Esophagus muscularis mucosa (tissue), 4 donors: Measurements from ENCODE around the gene GAA. TPM values are rescaled to one million over a fixed set of nuclear protein-coding genes. Genes with fewer than 3 reads are reported as not detected.
A peak's percentile ranks its signal among the peaks of the same experiment; 100 is the strongest.

Source experiments
- DNase-seq: peaks from one replicate; pipeline ENCODE4 v3.0.0-alpha.2; 2017; ENCODE audit errors: extremely low spot score
- H3K27ac ChIP-seq, 4 donors: fragments of 200-600 bp; sonication (generic); replicated peaks in 1 of 4; 1 replicate in 3 of 4; 2 replicates in 1 of 4; pipeline ENCODE4 v1.5.1; 2016 to 2019; ENCODE audit warnings: mild to moderate bottlenecking in 1 of 4
- H3K27me3 ChIP-seq, 4 donors: fragments of 200-600 bp; sonication (generic); one replicate each; pipeline versions ENCODE4 v1.5.1 to v1.6.0; 2016 to 2019
- H3K36me3 ChIP-seq, 4 donors: fragments of 200-600 bp; sonication (generic); one replicate each; pipeline ENCODE4 v1.5.1; 2016 to 2019
- H3K4me1 ChIP-seq, 4 donors: fragments of 200-600 bp; sonication (generic); one replicate each; pipeline ENCODE4 v1.5.1; 2016 to 2019
- H3K4me3 ChIP-seq, 4 donors: fragments of 200-600 bp; sonication (generic); 1 replicate in 2 of 4; 2 replicates in 2 of 4; pipeline ENCODE4 v1.5.1; 2016 to 2019; ENCODE audit warnings: mild to moderate bottlenecking in 4 of 4, moderate library complexity in 1 of 4
- H3K9me3 ChIP-seq, 4 donors: fragments of 200-600 bp; sonication (generic); 1 replicate in 3 of 4; 2 replicates in 1 of 4; pipeline ENCODE4 v1.5.1; 2016 to 2019
- CTCF ChIP-seq, 3 experiments: fragments of 200-600 bp in 2 of 3; fragments of 450-650 bp in 1 of 3; sonication (generic) in 2 of 3; IDR thresholded peaks; one replicate each; pipeline ENCODE4 v1.5.1; 2017 to 2019; ENCODE audit warnings: antibody characterized with exemption in 3 of 3, mild to moderate bottlenecking in 2 of 3, moderate library complexity in 1 of 3
- EP300 ChIP-seq: sonication (generic); formaldehyde crosslinking; IDR thresholded peaks from one replicate; pipeline ENCODE4 v1.6.1; 2017; ENCODE audit warnings: antibody characterized with exemption
- POLR2A ChIP-seq: fragments of 450-650 bp; IDR thresholded peaks from one replicate; pipeline ENCODE4 v1.6.1; 2017; ENCODE audit warnings: antibody characterized with exemption, moderate library complexity, mild to moderate bottlenecking, low read depth
- POLR2AphosphoS5 ChIP-seq, 2 donors: sonication (generic); formaldehyde crosslinking; IDR thresholded peaks; one replicate each; pipeline ENCODE4 v1.6.1; 2017; ENCODE audit warnings: antibody characterized with exemption in 2 of 2
- WGBS: methylation state at CpG from one replicate; pipeline ENCODE4 v1.1.5; 2018; 5-methylcytosine and 5-hydroxymethylcytosine counted together
- intact Hi-C: fragments of 100-400 bp; cut with DNase I; formaldehyde crosslinking; loops from one replicate; pipeline ENCODE4 v1.15.1; 2023
- total RNA-seq, 4 donors: library from RNA; depleted of rRNA; stranded (reverse); fragments of >200 nt; gene quantifications; one replicate each; pipeline versions ENCODE4 v1.1.0 to v1.2.1, GENCODE V29; 2016

GAA gene
- total RNA-seq, 4 donors from 2014 or later = 65.4 to 84.4 (median 73.7) TPM

GRCh38 chr17:80065478-80066170, 35.8 kb upstream of the GAA start:
- H3K9me3 ChIP-seq = no peaks in the 10 kb centered on the region
- peaks cover 0 to 4% (median 0%) of the 10 kb centered on the region in 4 donors for H3K36me3 ChIP-seq
- H3K4me1 ChIP-seq = peaks cover 26 to 42% (median 39%) of the 10 kb centered on the region in 4 donors
- H3K4me3 ChIP-seq = no peak overlapping the region
- no peak overlapping the region for H3K27ac ChIP-seq
- TF ChIP-seq CTCF (IDR thresholded peaks at IDR 0.05) = no peak
- 86% methylated on average over 17 of the region's 32 CpGs for WGBS
- no peak for DNase-seq
- no peaks in the 10 kb centered on the region for H3K27me3 ChIP-seq
- intact Hi-C loops = no loop called here

DNA sequence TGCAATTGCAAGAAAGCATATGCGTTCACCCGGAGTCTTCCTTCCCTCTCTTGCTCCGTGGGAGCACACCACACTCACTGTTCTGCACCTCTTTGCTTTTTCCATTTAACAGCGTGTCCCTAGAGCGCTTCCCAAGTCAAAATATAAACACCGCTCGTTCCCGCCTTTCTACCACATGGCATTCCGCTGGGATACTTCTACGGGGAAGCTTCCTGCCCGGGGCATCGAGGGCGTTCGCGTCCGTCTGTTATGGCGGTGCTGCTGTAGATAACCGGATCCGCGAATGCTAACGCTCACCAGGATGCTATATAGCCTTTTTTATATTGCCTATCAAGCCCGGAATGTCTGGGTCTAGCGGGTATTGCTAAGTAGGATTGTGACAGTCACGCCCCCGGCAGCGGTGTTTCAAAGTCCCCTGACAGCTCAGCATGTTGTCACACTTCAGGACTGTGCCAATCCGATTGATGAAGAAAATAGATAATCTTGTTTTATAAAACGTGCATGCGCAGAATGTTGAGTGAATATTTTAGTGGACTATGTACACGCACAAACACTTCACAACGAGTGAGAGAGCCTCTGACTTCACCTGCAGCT, 33.9 kb upstream of the GAA start:
- no peak for TF ChIP-seq CTCF (IDR thresholded peaks at IDR 0.05)
- 96% methylated on average over 31 of the region's 31 CpGs for WGBS
- no peak for DNase-seq
- no peaks in the 10 kb centered on the region for H3K9me3 ChIP-seq
- peak overlapping the region in 1 of 4 donors; percentile 88 for H3K27ac ChIP-seq
- H3K4me3 ChIP-seq = no peak overlapping the region
- no peaks in the 10 kb centered on the region for H3K27me3 ChIP-seq
- intact Hi-C loops = no loop called here
- no peaks in the 10 kb centered on the region for H3K36me3 ChIP-seq
- H3K4me1 ChIP-seq = peaks cover 29 to 57% (median 54%) of the 10 kb centered on the region in 4 donors

DNA sequence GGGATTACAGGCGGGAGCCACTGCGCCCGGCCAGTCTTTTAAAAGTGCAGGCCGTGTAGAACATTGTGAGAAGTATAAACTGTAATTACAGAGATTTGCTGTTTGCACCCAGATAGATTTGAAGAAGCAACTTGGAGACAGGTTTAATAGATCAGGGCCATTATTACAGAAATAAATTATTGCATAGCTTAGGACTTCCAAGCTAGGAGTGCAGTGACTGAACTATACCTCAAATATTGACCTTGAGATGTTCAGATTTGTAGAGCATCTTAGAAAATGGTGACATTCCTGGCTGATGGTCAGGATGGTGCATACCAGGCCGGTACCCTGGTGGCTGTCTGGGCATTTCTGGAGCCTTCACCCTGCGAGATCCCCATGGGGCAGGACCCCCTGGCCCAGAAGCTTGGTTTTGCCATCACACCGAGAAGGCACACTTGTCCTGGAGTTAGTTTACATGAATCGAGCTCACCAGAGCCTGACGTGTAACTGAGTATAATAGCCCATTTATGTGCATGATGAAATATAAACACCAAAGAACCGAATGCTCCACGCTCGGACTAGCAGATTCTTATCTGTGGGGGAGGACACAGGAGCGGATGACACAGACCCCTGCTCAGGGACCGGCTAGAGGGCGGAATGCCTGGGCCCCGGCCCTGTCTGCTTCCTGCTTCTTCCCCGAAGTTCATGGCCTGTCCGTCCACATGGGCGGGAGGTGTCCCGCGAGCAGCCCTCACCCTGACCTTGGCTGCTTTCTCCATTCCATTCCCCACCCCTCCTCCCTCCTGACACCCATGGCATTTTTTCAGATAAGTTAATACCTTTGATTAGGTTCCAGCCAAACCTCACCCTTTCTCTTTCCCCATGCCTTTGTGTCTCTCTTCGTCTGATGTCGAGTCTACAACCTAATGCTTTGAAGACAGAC, 32.8 kb upstream of the GAA start:
- intact Hi-C loops = no loop called here
- Histone ChIP-seq H3K27me3 (no peaks in the 10 kb centered on the region), H3K27ac (peak overlapping the region; percentile 87 to 90 (median 88)), H3K9me3 (no peaks in the 10 kb centered on the region), H3K4me1 (peaks cover 29 to 55% (median 53%) of the 10 kb centered on the region in 4 donors), H3K36me3 (no peaks in the 10 kb centered on the region), H3K4me3 (peak overlapping the region in 2 of 4 donors; percentile 7 to 26)
- TF ChIP-seq CTCF (IDR thresholded peaks at IDR 0.05) (no peak), POLR2A (no peak), EP300 (no peak), POLR2AphosphoS5 (IDR thresholded peaks at IDR 0.05) (peak; percentile 57 to 69)
- no peak for DNase-seq
- WGBS = 47% methylated on average over 23 of the region's 23 CpGs

DNA sequence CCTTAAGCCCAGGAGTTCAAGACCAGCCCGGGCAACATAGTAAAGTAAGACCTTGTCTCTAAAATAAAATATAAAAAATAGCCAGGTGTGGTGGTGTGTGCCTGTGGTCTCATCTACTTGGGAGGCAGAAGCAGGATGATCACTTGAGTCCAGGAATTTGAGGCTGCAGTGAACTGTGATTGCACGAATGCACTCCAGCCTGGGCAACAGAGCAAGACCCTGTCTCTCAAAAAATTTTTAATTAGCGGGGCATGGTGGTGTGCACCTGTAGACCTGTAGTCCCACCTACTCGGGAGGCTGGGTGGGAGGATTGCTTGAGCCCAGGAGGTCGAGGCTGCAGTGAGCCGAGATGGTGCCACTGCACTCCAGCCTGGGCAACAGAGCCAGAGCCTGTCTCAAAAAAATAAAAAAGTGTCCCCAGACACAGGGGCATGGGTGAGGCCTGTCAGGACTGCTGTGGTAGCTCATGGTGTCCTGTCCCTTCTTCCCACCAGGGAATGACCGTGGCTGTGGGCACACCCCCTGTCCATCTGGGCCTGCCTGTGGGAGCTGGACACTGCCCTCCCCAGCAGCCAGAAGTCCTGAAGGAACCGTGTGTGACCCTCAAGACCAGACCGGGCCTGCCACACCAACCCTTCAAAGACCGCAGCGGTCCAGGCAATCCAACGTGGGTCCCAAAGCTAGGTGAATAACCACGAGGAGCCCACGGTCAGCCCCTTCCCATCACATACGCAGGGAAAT, 30.8 kb upstream of the GAA start:
- peak overlapping the region; percentile 87 to 90 (median 88) for H3K27ac ChIP-seq
- no peak for TF ChIP-seq CTCF (IDR thresholded peaks at IDR 0.05)
- TF ChIP-seq POLR2A = no peak
- TF ChIP-seq POLR2AphosphoS5 (IDR thresholded peaks at IDR 0.05) = no peak
- no peak for TF ChIP-seq EP300
- WGBS = 86% methylated on average over 6 of the region's 15 CpGs
- no peaks in the 10 kb centered on the region for H3K9me3 ChIP-seq
- H3K36me3 ChIP-seq = no peaks in the 10 kb centered on the region
- intact Hi-C loops = no loop called here
- no peak for DNase-seq
- no peaks in the 10 kb centered on the region for H3K27me3 ChIP-seq
- peaks cover 25 to 45% (median 42%) of the 10 kb centered on the region in 4 donors for H3K4me1 ChIP-seq
- peak overlapping the region; percentile 44 to 58 (median 50) for H3K4me3 ChIP-seq
